ENCODE measurements around the gene MAPK9.
"Not testable (repeated sequence)": the region's sequence is repeated elsewhere in the genome, so short reads cannot be mapped to it uniquely, and the experiment has no call there.

The MAPK9 gene

GRCh38 chr5:180215783-180216630 lies 75.9 kb downstream of the MAPK9 start:
- Mint-ChIP-seq H3K36me3 (no peaks in the 10 kb centered on the region), H3K4me1 (no peaks in the 10 kb centered on the region), H3K27ac (no peak overlapping the region), H3K27me3 (peaks cover 10% of the 10 kb centered on the region), H3K9me3 (peaks cover 36% of the 10 kb centered on the region), H3K4me3 (no peak overlapping the region)
- DNase-seq = no peak
- CTCF ChIA-PET = no interaction called here

GRCh38 chr5:180214870-180215770 lies 76.8 kb downstream of the MAPK9 start:
- Mint-ChIP-seq H3K36me3 (no peaks in the 10 kb centered on the region), H3K27ac (peak overlapping the region; percentile 74), H3K9me3 (peaks cover 32% of the 10 kb centered on the region), H3K4me1 (no peaks in the 10 kb centered on the region), H3K27me3 (peaks cover 19% of the 10 kb centered on the region), H3K4me3 (no peak overlapping the region)
- DNase-seq = no peak
- CTCF ChIA-PET = no interaction called here

- H3K27ac Mint-ChIP-seq = no peak overlapping the region
- no peak overlapping the region for H3K4me3 Mint-ChIP-seq
- peaks cover 23% of the 10 kb centered on the region for H3K9me3 Mint-ChIP-seq
- peaks cover 28% of the 10 kb centered on the region for H3K27me3 Mint-ChIP-seq
- H3K36me3 Mint-ChIP-seq = no peaks in the 10 kb centered on the region
- no peaks in the 10 kb centered on the region for H3K4me1 Mint-ChIP-seq
- DNase-seq = no peak
- CTCF ChIA-PET = no interaction called here
Measured at GRCh38 chr5:180213657-180214207, 78.2 kb downstream of the MAPK9 start.

GRCh38 chr5:180213256-180213600 lies 78.7 kb downstream of the MAPK9 start:
- H3K27me3 Mint-ChIP-seq = peaks cover 33% of the 10 kb centered on the region
- no peak overlapping the region for H3K4me3 Mint-ChIP-seq
- peaks cover 3% of the 10 kb centered on the region for H3K4me1 Mint-ChIP-seq
- no peak overlapping the region for H3K27ac Mint-ChIP-seq
- H3K9me3 Mint-ChIP-seq = peaks cover 18% of the 10 kb centered on the region
- CTCF ChIA-PET = no interaction called here
- DNase-seq = no peak
- no peaks in the 10 kb centered on the region for H3K36me3 Mint-ChIP-seq

GRCh38 chr5:180212363-180213255 lies 79.3 kb downstream of the MAPK9 start:
- H3K27ac Mint-ChIP-seq = no peak overlapping the region
- H3K4me1 Mint-ChIP-seq = peaks cover 5% of the 10 kb centered on the region
- no peaks in the 10 kb centered on the region for H3K36me3 Mint-ChIP-seq
- no peak for DNase-seq
- CTCF ChIA-PET = no interaction called here
- peaks cover 39% of the 10 kb centered on the region for H3K27me3 Mint-ChIP-seq
- H3K9me3 Mint-ChIP-seq = peaks cover 18% of the 10 kb centered on the region
- no peak overlapping the region for H3K4me3 Mint-ChIP-seq

GRCh38 chr5:180211761-180212035 lies 80.2 kb downstream of the MAPK9 start:
- CTCF ChIA-PET = no interaction called here

GRCh38 chr5:180210961-180211760 lies 80.7 kb downstream of the MAPK9 start:
- Mint-ChIP-seq H3K36me3 (no peaks in the 10 kb centered on the region), H3K27ac (no peak overlapping the region), H3K4me1 (peaks cover 5% of the 10 kb centered on the region), H3K4me3 (no peak overlapping the region), H3K9me3 (peaks cover 17% of the 10 kb centered on the region), H3K27me3 (peaks cover 50% of the 10 kb centered on the region)
- no peak for DNase-seq
- CTCF ChIA-PET = interaction anchor here (0.6 to 1.0 kb wide), 3 partner anchors 80 to 163 kb away, joined by 3 to 4 read pairs (median 3); no protein-coding TSS in a partner anchor

More at GRCh38 chr5:180211761-180212035, 80.2 kb downstream of the MAPK9 start:
- Mint-ChIP-seq H3K4me1 (peaks cover 5% of the 10 kb centered on the region), H3K4me3 (no peak overlapping the region), H3K27me3 (peaks cover 48% of the 10 kb centered on the region), H3K9me3 (peaks cover 18% of the 10 kb centered on the region), H3K36me3 (no peaks in the 10 kb centered on the region), H3K27ac (no peak overlapping the region)
- DNase-seq = no peak

- H3K4me3 Mint-ChIP-seq, H3K4me1 Mint-ChIP-seq, DNase-seq, H3K36me3 Mint-ChIP-seq, H3K27ac Mint-ChIP-seq: not testable (repeated sequence)
- peaks cover 10% of the 10 kb centered on the region for H3K9me3 Mint-ChIP-seq
- CTCF ChIA-PET = interaction anchor here (0.6 to 1.1 kb wide), 6 partner anchors 9 to 280 kb away, joined by 3 to 6 read pairs (median 3); no protein-coding TSS in a partner anchor
- peaks cover 54% of the 10 kb centered on the region for H3K27me3 Mint-ChIP-seq
Measured at GRCh38 chr5:180210077-180210476, 81.8 kb downstream of the MAPK9 start.

GRCh38 chr5:180209137-180209581 lies 82.7 kb downstream of the MAPK9 start, which contains the start of gene RASGEF1C:
RASGEF1C (minus strand) TSS chr5:180209211; CDS start chr5:180138052, 71,159 bp downstream.
- Mint-ChIP-seq H3K9me3 (peaks cover 10% of the 10 kb centered on the region), H3K27ac (no peak within 1 kb of the TSS), H3K27me3 (peaks cover 54% of the 10 kb centered on the region), H3K36me3 (no peaks in the 10 kb centered on the region), H3K4me3 (peak within 1 kb of the TSS; percentile 30), H3K4me1 (peaks cover 5% of the 10 kb centered on the region)
- CTCF ChIA-PET = interaction anchor here (0.7 to 2.0 kb wide), 4 partner anchors 10 to 87 kb away, joined by 3 to 9 read pairs (median 3); no protein-coding TSS in a partner anchor
- peak; percentile 67 for DNase-seq

- H3K27me3 Mint-ChIP-seq = peaks cover 54% of the 10 kb centered on the region
Measured at GRCh38 chr5:180208435-180209081, 83.3 kb downstream of the MAPK9 start.

GRCh38 chr5:180208038-180208434 lies 83.8 kb downstream of the MAPK9 start:
- Mint-ChIP-seq H3K4me1 (peaks cover 5% of the 10 kb centered on the region), H3K36me3 (no peaks in the 10 kb centered on the region), H3K27me3 (peaks cover 54% of the 10 kb centered on the region), H3K27ac (no peak overlapping the region), H3K9me3 (no peaks in the 10 kb centered on the region), H3K4me3 (peak overlapping the region; percentile 30)
- no peak for DNase-seq
- CTCF ChIA-PET = interaction anchor here (2.0 kb wide), 1 partner anchor 86 kb away, joined by 9 read pairs; no protein-coding TSS in a partner anchor

More at GRCh38 chr5:180208435-180209081, 83.3 kb downstream of the MAPK9 start:
- H3K4me3 Mint-ChIP-seq = peak overlapping the region; percentile 30
- H3K4me1 Mint-ChIP-seq = peaks cover 5% of the 10 kb centered on the region
- H3K36me3 Mint-ChIP-seq = no peaks in the 10 kb centered on the region
- CTCF ChIA-PET = interaction anchor here (2.0 kb wide), 1 partner anchor 85 kb away, joined by 9 read pairs; no protein-coding TSS in a partner anchor
- DNase-seq = no peak
- no peak overlapping the region for H3K27ac Mint-ChIP-seq
- H3K9me3 Mint-ChIP-seq = peaks cover 4% of the 10 kb centered on the region

- H3K27ac Mint-ChIP-seq = no peak overlapping the region
- CTCF ChIA-PET = interaction anchor here (1.8 to 2.0 kb wide), 2 partner anchors 10 to 86 kb away, joined by 7 to 9 read pairs; no protein-coding TSS in a partner anchor
- no peaks in the 10 kb centered on the region for H3K9me3 Mint-ChIP-seq
- H3K27me3 Mint-ChIP-seq = peaks cover 51% of the 10 kb centered on the region
- no peak overlapping the region for H3K4me3 Mint-ChIP-seq
- H3K36me3 Mint-ChIP-seq = no peaks in the 10 kb centered on the region
- peaks cover 5% of the 10 kb centered on the region for H3K4me1 Mint-ChIP-seq
- DNase-seq = no peak
Measured at GRCh38 chr5:180207593-180207992, 84.3 kb downstream of the MAPK9 start.
